K562 (cell line): ENCODE data around the gene LONP1. TPM values are rescaled to one million over a fixed set of nuclear protein-coding genes. Genes with fewer than 3 reads are reported as not detected.

Source experiments
- BCL6 ChIP-seq: fragments of 250-450 bp; sonication (Bioruptor Pico); IDR thresholded peaks from 2 replicates; pipeline ENCODE4 v1.4.0; 2020
- ETV1 ChIP-seq: fragments of 450-650 bp; conservative IDR thresholded peaks from 2 replicates; pipeline ENCODE4 v1.6.1; 2016; ENCODE audit warnings: missing genetic modification characterization, control low read depth, low read depth, missing compliant biosample characterization
- GMEB1 ChIP-seq: fragments of 250-450 bp; sonication (Bioruptor Pico); IDR thresholded peaks from 2 replicates; pipeline ENCODE4 v1.4.0; 2020; ENCODE audit warnings: mild to moderate bottlenecking
- HDAC8 ChIP-seq: fragments of 450-650 bp; IDR thresholded peaks from 2 replicates; pipeline ENCODE4 v1.6.1; 2016; ENCODE audit warnings: mild to moderate bottlenecking, missing genetic modification characterization, moderate library complexity, missing compliant biosample characterization
- HMG20A ChIP-seq: fragments of 450-650 bp; formaldehyde crosslinking; conservative IDR thresholded peaks from 2 replicates; pipeline ENCODE4 v1.4.0; 2020; ENCODE audit warnings: mild to moderate bottlenecking, mixed read lengths
- JUND ChIP-seq, 2 experiments: IDR thresholded peaks; 2 replicates in 1 of 2; 3 replicates in 1 of 2; pipeline ENCODE4 v1.6.1; 2011; ENCODE audit warnings: borderline replicate concordance in 2 of 2, low read depth in 2 of 2, low read length in 2 of 2, improper control_type of control experiment in 1 of 2, missing biosample characterization in 1 of 2, missing genetic modification characterization in 1 of 2, missing genetic modification reagents in 1 of 2
- NCOR1 ChIP-seq: fragments of 450-650 bp; IDR thresholded peaks from 2 replicates; pipeline ENCODE4 v1.6.1; 2016; ENCODE audit warnings: mild to moderate bottlenecking, moderate library complexity
- OTX1 ChIP-seq: fragments of 450-650 bp; formaldehyde crosslinking; IDR thresholded peaks from 2 replicates; pipeline ENCODE4 v1.4.0; 2022; ENCODE audit warnings: mild to moderate bottlenecking
- PHF8 ChIP-seq: fragments of 200-600 bp; sonication (generic); IDR thresholded peaks from 2 replicates; pipeline ENCODE4 v1.6.1; 2012; ENCODE audit warnings: mixed run types, mild to moderate bottlenecking, inconsistent platforms, low read length, moderate library complexity, borderline replicate concordance
- TCF7L2 ChIP-seq: fragments of 150-350 bp; IDR thresholded peaks from 2 replicates; pipeline ENCODE4 v1.6.1; 2016; ENCODE audit warnings: low read depth, mild to moderate bottlenecking, low read length, moderate library complexity
- ZBTB9 ChIP-seq: fragments of 450-650 bp; formaldehyde crosslinking; IDR thresholded peaks from 2 replicates; pipeline ENCODE4 v1.4.0; 2020; ENCODE audit warnings: mild to moderate bottlenecking, moderate library complexity
- ZC3H11A ChIP-seq: IDR thresholded peaks from 2 replicates; pipeline ENCODE4 v1.6.1; 2012; ENCODE audit warnings: low read depth, low read length, improper control_type of control experiment
- ZNF12 ChIP-seq: sonication (generic); formaldehyde crosslinking; IDR thresholded peaks from 2 replicates; pipeline ENCODE4 v1.4.0; 2020; ENCODE audit warnings: mild to moderate bottlenecking, missing genetic modification reagents
- polyA plus RNA-seq, 8 experiments: library from polyadenylated mRNA; depleted of rRNA in 4 of 8; stranded (reverse) in 5 of 8; unstranded in 3 of 8; fragments of >200 nt; fragmentation: Nextera tagmentation in 2 of 8; fragmentation: Illumina TruSeq in 1 of 8; extraction: Ambion mirVana in 2 of 8; extraction: Trizol in 1 of 8; gene quantifications; 2 replicates each; pipeline versions ENCODE4 v1.2.1 to v1.2.3, GENCODE V29; 2011 to 2014; ENCODE audit warnings: inconsistent platforms in 1 of 8, missing spikeins in 1 of 8
- total RNA-seq, 7 experiments: library from RNA; depleted of rRNA in 6 of 7; stranded (reverse); fragments of >200 nt in 6 of 7; fragmentation: Illumina TruSeq in 2 of 7; extraction: Trizol in 2 of 7; gene quantifications; 2 replicates each; pipeline versions ENCODE4 v1.2.1 to v1.2.3, GENCODE V29; 2011 to 2021; ENCODE audit warnings: low replicate concordance in 1 of 7

The LONP1 gene
- total and polyA plus RNA-seq, 9 of the 15 experiments (the other 6 are each of a cell fraction or from before 2014, with no cell fraction given): 1.1 to 238 (median 84.5) TPM

- TF ChIP-seq HMG20A (CRISPR knock-in tag) (no peak), HDAC8 (tag) (peak; percentile 51; the same call in 1 of the 2 replicates), JUND (IDR thresholded peaks at IDR 0.05; ENCODE audit: borderline replicate concordance, low read depth, low read length) (peak; percentile 55), JUND (tag; IDR thresholded peaks at IDR 0.05; ENCODE audit: borderline replicate concordance, low read depth, low read length) (no peak; the same call in 2 of the 3 replicates), ETV1 (tag) (peak; percentile 84), ZBTB9 (CRISPR knock-in tag) (peak; percentile 84), BCL6 (CRISPR knock-in tag) (peak; percentile 60; the same call in 1 of the 2 replicates), PHF8 (peak; percentile 40; the same call in 1 of the 2 replicates), OTX1 (CRISPR knock-in tag) (no peak), ZNF12 (CRISPR knock-in tag) (no peak), ZC3H11A (0 out of 2 replicates have a peak, but pooled peaks have one; percentile 65), TCF7L2 (peak; percentile 75), NCOR1 (no peak), GMEB1 (peak; percentile 79)
Measured at GRCh38 chr19:5680437-5681368, 39.2 kb downstream of the LONP1 start, which contains the start of the genes HSD11B1L and MICOS13 (continued).
